Activated T-cell treated with anti-CD3 and anti-CD28 coated beads, Interleukin-2, amount 50 U/mL, for 48 hours (primary cell): ENCODE data around the gene DDX17.

Source experiments
- DNase-seq, 2 experiments: peaks; one replicate each; pipeline ENCODE4 v3.0.0-alpha.2; 2020

DDX17 gene

GRCh38 chr22:38446018-38446601 is 60.0 kb downstream of the DDX17 start:
- DNase-seq, result no peak

- no peak for DNase-seq
Measured at GRCh38 chr22:38444783-38445182, 61.3 kb downstream of the DDX17 start.

DNA sequence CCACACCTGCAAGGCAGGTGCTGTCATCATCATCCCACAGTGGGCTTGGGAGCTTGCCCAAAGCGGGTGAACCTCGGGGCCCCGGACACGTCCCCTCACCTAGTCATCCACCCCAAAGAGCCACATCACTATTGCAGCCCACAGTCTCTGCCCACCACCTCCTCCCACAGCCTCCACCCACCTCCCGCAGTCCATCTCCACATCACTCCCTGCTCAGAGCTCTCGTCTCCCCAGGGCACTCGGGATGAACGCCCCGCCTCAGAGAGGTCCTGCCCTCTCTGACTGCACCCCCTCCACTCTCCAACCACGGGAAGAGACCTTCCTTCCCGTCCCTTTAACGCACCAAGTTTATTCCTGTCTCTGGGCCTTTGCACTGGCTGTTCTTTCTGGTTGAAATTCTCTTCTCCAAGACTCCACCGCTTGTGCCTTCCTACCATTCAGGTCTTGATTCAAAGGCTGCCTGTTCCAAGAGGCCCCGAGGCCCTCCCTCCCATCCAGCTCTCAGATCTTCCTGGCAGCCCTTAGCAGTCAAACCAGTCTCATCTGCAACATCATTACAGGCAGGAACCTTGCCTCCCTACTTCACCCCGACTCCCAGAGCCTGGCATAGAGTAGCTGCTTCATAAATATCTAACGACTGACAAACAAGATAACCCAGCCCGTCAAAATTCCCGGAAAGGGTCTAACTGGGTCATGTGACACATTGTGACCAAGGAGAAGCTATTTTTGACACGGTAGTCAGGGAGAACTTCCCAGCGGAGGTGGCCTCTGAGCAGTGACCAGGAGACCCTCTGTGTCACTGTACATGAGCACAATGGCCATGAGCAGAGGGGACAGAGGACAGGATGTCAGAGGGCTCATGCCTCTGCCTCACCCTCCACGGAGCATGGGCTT is 62.2 kb downstream of the DDX17 start:
- DNase-seq, result no peak

DNA sequence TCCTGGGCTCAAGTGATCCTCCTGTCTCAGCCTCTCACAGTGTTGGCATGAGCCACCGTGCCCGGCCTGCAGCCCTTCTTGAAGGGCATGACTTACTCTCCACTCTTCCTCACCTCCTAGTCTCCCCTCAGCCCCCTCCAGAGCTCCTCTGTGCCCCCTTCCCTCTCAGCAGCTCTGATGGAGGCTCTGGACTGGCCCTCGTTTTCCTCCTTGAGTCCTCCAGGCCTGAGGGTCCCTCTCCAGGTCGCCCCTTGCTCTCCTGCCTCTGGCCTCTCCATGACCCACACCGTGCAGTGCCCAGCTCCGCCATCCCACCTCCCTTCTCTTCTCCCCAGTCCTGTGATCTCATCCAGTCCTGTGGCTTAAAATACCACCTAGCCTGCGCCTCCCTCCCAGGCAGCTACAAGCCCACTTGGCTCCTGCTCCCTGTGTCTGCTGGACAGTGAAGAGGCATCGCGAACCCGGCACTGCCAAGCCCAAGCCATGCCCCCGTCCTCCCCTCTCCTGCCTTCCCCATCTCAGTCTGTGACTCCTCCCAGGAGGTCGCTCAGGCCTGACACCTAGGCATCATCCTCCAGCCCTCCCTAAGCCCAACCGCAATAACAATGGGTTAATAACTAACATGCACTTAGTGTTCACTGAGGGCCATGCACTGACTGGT is 63.0 kb downstream of the DDX17 start:
- DNase-seq, result no peak

DNA sequence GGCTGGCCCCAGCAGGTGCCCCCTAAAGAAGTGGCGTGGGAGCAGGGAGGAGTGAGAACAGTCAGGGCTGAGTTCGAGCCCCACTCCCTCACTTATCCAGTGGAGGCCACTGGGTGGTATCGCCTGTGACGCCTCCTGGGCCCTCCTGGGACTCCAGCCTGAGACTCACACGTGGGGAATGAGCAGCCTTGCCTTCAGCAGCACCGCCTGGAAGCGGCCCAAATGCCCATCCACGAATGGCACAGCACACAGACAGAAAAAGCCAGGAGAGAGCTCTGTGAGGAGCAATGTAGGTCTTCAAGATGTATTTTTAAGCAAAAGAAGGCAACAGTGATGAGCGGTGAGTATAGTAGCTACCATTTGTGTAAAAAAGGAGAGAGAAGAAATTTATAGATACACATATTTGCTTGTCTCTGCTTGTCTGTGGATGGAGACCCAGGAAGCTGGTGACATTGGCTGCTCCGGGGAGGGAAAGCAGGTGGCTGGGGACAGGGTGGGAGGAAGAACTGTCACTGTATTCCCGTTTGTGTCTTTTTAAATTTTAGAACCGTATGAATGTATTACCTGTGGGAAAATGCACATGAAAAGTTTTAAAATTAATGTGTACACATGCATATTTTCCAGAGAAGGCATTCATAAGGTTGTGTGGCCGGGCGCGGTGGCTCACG is 64.4 kb downstream of the DDX17 start:
- no peak for DNase-seq

GRCh38 chr22:38440747-38441350 is 65.3 kb downstream of the DDX17 start:
- DNase-seq, result no peak

- DNase-seq, result no peak
Measured at GRCh38 chr22:38437416-38437815, 68.7 kb downstream of the DDX17 start.

GRCh38 chr22:38436629-38437395 is 69.3 kb downstream of the DDX17 start:
- no peak for DNase-seq

DNA sequence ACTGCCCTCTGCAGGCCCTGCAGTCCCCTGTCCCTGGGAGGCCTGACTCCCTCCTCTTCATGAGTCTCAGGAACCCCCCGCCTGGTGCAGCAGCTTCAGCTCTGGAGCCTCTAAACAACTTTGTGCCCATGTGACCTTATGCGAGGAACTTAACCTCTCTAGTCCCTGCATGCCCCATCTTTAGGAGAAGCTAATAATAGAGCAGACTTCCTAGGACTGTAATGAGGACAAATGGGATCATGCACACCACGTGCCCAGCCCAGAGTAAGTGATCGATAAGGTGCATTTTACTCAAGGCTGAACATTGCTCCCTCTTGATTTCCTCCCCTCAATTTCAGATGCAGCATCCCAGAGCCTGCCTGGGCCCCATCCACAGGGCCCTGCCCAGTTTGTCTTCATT is 70.1 kb downstream of the DDX17 start:
- DNase-seq, result no peak

GRCh38 chr22:38435010-38435409 is 71.1 kb downstream of the DDX17 start:
- no peak for DNase-seq

DNA sequence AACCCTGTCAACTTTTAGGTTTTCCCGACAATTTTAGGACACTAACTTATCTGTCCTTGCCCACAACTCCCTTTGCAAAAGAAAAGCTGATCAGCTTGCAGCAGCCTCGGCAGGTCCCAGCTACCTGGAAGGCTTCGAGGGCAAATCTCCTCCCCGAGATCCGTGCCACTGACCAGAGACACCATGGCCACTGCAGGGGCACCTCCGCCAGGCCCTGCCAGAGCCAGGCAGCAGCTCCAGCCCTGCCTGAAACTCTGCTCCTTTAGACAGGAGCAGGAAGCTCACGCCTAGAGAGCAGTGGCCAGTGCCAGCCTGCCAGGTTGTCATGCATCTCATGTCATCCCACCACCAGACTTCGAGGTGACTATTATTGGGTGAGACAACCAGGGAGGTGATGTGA is 72.2 kb downstream of the DDX17 start:
- DNase-seq, result no peak
